ENCODE results near the gene BLOC1S6.

BLOC1S6 gene

DNA sequence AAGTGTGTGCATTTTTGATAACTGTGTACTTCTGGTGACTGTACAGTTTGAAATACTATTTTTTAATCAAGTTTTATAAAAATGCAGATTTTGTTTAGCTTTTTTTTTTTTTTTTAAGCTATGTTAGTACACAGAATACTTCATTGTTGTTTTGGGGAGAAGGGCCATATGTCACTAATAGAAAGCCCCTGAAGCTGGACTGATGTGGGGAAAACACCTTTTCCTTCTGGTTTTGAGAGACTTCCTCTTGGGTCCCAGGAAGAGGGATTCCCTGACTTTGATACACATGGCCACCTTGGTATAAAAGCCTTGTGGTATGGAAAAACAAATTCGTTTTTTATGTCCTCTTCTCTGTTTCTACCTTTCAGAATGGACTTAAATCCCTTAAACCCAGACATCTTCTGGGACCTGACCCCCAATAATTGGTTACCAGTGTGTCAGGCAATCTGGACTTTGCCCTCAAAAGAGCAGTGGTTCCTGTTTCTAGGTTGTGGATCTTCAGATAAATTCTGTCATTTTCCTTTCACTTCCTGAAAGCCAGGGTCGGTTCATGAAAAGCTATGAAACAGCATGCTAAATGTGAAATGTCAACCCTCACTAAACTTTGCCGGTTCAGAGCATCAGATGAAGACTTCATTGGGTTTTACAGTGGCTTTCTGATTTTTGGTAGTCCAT lies 31.1 kb upstream of the BLOC1S6 start:
- H3K9me3 ChIP-seq (ENCODE audit: control insufficient read depth, insufficient read depth, low read depth, low read length), result no peaks in the 10 kb centered on the region
- peaks cover 28% of the 10 kb centered on the region for H3K27me3 ChIP-seq (ENCODE audit: control insufficient read depth, insufficient read depth, low read length)
- H3K36me3 ChIP-seq (ENCODE audit: control insufficient read depth, insufficient read depth, low read length), result no peaks in the 10 kb centered on the region

DNA sequence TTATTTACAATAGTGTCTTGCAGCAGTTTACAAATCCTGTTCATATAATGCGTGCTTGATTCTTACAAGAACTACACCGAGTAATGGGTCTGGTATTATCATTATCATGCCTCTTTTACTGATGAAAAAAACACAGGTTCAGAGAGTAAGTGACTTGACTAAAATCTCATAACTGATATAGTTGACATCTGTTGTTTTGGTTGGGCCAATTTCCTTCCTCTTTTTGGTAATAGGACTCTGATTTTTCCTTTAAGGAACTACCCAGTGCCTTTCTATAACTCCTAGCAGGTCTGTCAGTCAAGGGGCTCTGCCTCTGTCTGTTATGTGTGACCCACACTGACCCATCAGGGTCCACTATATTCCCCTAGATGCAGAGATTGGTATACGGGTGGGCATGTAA lies 14.6 kb upstream of the BLOC1S6 start:
- Histone ChIP-seq H3K4me1 (ENCODE audit: control insufficient read depth, insufficient read depth, low read length) (peaks cover 4% of the 10 kb centered on the region; the same call in 1 of the 2 replicates), H3K9me3 (ENCODE audit: control insufficient read depth, insufficient read depth, low read depth, low read length) (no peaks in the 10 kb centered on the region), H3K36me3 (ENCODE audit: control insufficient read depth, insufficient read depth, low read length) (no peaks in the 10 kb centered on the region), H3K4me3 (ENCODE audit: low read depth, low read length) (no peak overlapping the region), H3K27me3 (ENCODE audit: control insufficient read depth, insufficient read depth, low read length) (peaks cover 28% of the 10 kb centered on the region), H3K9ac (ENCODE audit: low read length) (no peak overlapping the region), H3K27ac (ENCODE audit: low read depth, low read length) (no peak overlapping the region)

More for the DNA sequence above, 31.1 kb upstream of the BLOC1S6 start:
- no peak overlapping the region for H3K4me3 ChIP-seq (ENCODE audit: low read depth, low read length)
- no peak overlapping the region for H3K9ac ChIP-seq (ENCODE audit: low read length)
- H3K4me1 ChIP-seq (ENCODE audit: control insufficient read depth, insufficient read depth, low read length), result no peaks in the 10 kb centered on the region
- no peak overlapping the region for H3K27ac ChIP-seq (ENCODE audit: low read depth, low read length)

DNA sequence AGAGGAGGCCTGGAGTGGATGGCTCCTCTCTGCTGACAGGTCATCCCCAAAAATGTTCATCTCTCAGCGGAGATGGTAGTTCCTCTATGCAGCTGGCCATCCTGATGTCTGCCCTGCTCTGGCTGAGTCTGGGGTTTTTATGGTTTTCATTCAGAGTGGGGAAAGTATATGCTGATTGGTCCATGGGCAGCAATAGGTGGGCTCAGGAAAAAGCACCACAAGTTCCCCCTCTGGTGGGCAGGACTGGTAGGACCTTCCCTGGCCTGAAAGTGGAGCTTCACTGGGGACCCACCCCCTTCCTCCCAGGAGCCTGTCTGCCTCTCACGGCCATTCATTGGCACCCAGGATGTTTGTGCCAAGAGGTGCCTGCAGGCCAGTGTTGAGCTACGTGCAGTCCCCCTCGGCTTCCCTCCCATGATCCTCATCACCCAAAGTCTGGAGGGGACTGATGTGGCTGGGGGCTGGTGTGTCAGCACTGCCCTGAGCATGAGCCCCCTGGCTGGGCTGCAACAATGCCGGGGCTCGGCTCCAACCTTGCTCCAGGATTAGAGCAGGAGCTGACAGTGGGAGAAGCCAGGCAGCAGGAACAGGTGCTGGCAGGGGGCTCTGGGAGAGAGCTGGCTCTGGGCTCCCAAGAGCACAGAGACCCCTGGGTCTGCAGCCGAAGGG lies 13.1 kb upstream of the BLOC1S6 start:
- no peaks in the 10 kb centered on the region for H3K9me3 ChIP-seq (ENCODE audit: control insufficient read depth, insufficient read depth, low read depth, low read length)
- no peak overlapping the region for H3K27ac ChIP-seq (ENCODE audit: low read depth, low read length)
- peaks cover 4% of the 10 kb centered on the region; the same call in 1 of the 2 replicates for H3K4me1 ChIP-seq (ENCODE audit: control insufficient read depth, insufficient read depth, low read length)
- no peak overlapping the region for H3K9ac ChIP-seq (ENCODE audit: low read length)
- H3K36me3 ChIP-seq (ENCODE audit: control insufficient read depth, insufficient read depth, low read length), result no peaks in the 10 kb centered on the region
- H3K4me3 ChIP-seq (ENCODE audit: low read depth, low read length), result peak overlapping the region; percentile 40
- H3K27me3 ChIP-seq (ENCODE audit: control insufficient read depth, insufficient read depth, low read length), result peaks cover 19% of the 10 kb centered on the region

GRCh38 chr15:45581919-45582318 lies 5.3 kb upstream of the BLOC1S6 start:
- H3K36me3 ChIP-seq (ENCODE audit: control insufficient read depth, insufficient read depth, low read length), result no peaks in the 10 kb centered on the region
- H3K4me1 ChIP-seq (ENCODE audit: control insufficient read depth, insufficient read depth, low read length), result peaks cover 14% of the 10 kb centered on the region; the same call in 1 of the 2 replicates
- H3K4me3 ChIP-seq (ENCODE audit: low read depth, low read length), result no peak overlapping the region
- no peak overlapping the region for H3K27ac ChIP-seq (ENCODE audit: low read depth, low read length)
- 0 out of 2 replicates have a peak, but pooled peaks cover 3% of the 10 kb centered on the region for H3K27me3 ChIP-seq (ENCODE audit: control insufficient read depth, insufficient read depth, low read length)
- no peak overlapping the region for H3K9ac ChIP-seq (ENCODE audit: low read length)
- no peaks in the 10 kb centered on the region for H3K9me3 ChIP-seq (ENCODE audit: control insufficient read depth, insufficient read depth, low read depth, low read length)

DNA sequence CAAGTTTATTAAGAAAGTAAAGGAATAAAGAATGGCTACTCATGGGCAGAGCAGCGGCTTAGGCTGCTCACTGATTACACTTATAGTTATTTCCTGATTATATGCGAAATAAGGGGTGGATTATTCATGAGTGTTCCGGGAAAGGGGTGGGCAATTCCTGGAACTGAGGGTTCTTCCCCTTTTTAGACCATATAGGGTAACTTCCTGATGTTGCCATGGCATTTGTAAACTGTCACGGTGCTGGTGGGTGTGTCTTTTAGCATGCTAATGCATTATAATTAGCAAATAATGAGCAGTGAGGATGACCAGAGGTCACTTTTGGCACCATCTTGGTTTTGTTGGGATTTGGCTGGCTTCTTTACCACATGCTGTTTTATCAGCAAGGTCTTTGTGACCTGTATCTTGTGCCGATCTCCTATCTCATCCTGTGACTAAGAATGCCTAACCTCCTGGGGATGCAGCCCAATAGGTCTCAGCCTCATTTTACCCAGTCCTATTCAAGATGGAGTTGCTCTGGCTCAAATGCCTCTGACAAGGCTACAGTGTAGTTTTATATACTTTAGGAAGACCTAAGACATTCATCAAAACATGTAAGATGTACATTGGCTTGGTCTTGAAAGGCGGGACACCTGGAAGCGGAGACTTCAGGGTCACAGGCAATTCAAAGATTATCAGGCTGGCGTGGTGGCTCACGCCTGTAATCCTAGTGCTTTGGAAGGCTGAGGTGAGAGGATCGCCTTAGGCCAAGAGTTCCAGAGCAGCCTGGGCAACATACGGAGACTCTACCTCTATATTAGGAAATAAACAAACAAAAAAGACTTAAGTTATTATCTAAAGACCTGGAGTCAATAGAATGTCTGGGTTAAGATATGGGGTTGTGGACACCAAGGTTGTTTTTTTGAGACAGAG lies 3.2 kb upstream of the BLOC1S6 start:
- no peak overlapping the region for H3K27ac ChIP-seq (ENCODE audit: low read depth, low read length)
- 0 out of 2 replicates have a peak, but pooled peaks cover 3% of the 10 kb centered on the region for H3K27me3 ChIP-seq (ENCODE audit: control insufficient read depth, insufficient read depth, low read length)
- peaks cover 20% of the 10 kb centered on the region; the same call in 1 of the 2 replicates for H3K4me1 ChIP-seq (ENCODE audit: control insufficient read depth, insufficient read depth, low read length)
- H3K9ac ChIP-seq (ENCODE audit: low read length), result no peak overlapping the region
- H3K4me3 ChIP-seq (ENCODE audit: low read depth, low read length), result no peak overlapping the region
- H3K9me3 ChIP-seq (ENCODE audit: control insufficient read depth, insufficient read depth, low read depth, low read length), result no peaks in the 10 kb centered on the region
- H3K36me3 ChIP-seq (ENCODE audit: control insufficient read depth, insufficient read depth, low read length), result no peaks in the 10 kb centered on the region

DNA sequence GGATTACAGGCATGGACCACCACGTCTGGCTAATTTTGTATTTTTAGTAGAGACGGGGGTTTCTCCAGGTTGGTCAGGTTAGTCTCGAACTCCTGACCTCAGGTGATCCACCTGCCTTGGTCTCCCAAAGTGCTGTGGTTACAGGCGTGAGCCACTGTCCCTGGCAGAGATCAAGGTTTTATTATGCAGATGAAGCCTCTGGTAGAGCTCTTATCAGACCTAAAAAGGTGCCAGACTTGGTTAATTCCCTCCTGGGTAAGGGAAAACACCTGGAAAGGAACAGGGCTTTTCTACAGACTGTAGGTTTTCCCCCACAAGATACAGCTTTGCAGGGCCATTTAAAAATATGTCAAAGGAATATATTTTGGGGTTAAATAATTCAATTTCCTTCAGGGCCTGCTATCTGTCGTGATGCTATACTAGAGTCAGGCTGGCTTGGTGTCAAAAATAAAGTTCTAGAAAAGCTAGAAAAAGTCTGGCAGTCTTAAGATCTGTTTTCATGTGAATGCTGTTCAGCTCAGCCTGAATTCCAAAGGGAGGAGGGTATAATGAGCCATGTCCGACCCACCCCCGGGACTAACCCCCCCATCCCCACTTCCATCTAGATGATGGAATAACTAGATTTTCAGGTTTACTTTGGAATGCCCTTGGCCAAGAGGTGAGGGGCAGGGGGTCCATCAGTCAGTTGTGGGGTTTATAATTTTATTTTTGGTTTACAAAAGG lies 1.9 kb upstream of the BLOC1S6 start:
- H3K4me1 ChIP-seq (ENCODE audit: control insufficient read depth, insufficient read depth, low read length), result peaks cover 20% of the 10 kb centered on the region; the same call in 1 of the 2 replicates
- no peaks in the 10 kb centered on the region for H3K36me3 ChIP-seq (ENCODE audit: control insufficient read depth, insufficient read depth, low read length)
- H3K9me3 ChIP-seq (ENCODE audit: control insufficient read depth, insufficient read depth, low read depth, low read length), result no peaks in the 10 kb centered on the region
- H3K4me3 ChIP-seq (ENCODE audit: low read depth, low read length), result no peak overlapping the region
- H3K9ac ChIP-seq (ENCODE audit: low read length), result no peak overlapping the region
- no peak overlapping the region; the same call in 1 of the 2 replicates for H3K27ac ChIP-seq (ENCODE audit: low read depth, low read length)
- no peaks in the 10 kb centered on the region for H3K27me3 ChIP-seq (ENCODE audit: control insufficient read depth, insufficient read depth, low read length)

GRCh38 chr15:45586125-45586524 lies 1.1 kb upstream of the BLOC1S6 start:
- Histone ChIP-seq H3K36me3 (ENCODE audit: control insufficient read depth, insufficient read depth, low read length) (no peaks in the 10 kb centered on the region), H3K27me3 (ENCODE audit: control insufficient read depth, insufficient read depth, low read length) (no peaks in the 10 kb centered on the region), H3K4me1 (ENCODE audit: control insufficient read depth, insufficient read depth, low read length) (peaks cover 20% of the 10 kb centered on the region; the same call in 1 of the 2 replicates), H3K9me3 (ENCODE audit: control insufficient read depth, insufficient read depth, low read depth, low read length) (no peaks in the 10 kb centered on the region), H3K4me3 (ENCODE audit: low read depth, low read length) (peak overlapping the region; percentile 73), H3K9ac (ENCODE audit: low read length) (peak overlapping the region; percentile 90), H3K27ac (ENCODE audit: low read depth, low read length) (peak overlapping the region; percentile 90; the same call in 1 of the 2 replicates)

DNA sequence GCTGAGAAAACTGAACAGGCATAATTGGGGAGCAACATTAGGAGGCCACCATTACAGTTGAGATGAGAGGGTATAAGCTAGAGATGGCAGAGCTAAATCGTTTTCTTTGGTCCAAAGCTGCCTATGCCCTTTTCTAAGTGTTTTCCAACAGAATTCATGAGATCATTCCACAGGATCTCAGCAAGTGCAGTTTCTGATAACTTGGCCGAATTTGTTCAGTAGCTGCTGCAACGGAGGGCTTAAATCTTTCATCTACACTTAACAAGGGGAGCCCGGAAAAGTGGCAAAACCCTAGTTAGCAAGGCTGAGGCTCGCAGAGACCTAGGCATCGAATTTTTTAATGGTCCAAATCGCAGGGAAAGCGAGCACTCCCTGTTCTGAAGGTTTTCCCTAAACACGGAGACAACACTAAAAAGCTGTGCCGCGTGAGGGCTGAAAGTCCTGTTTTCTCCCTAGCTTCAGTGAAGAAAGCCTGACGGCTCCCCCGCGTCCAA lies 531 bp upstream of the BLOC1S6 start:
- no peaks in the 10 kb centered on the region for H3K36me3 ChIP-seq (ENCODE audit: control insufficient read depth, insufficient read depth, low read length)
- peak overlapping the region; percentile 73 for H3K4me3 ChIP-seq (ENCODE audit: low read depth, low read length)
- H3K9me3 ChIP-seq (ENCODE audit: control insufficient read depth, insufficient read depth, low read depth, low read length), result no peaks in the 10 kb centered on the region
- H3K9ac ChIP-seq (ENCODE audit: low read length), result peak overlapping the region; percentile 90
- H3K4me1 ChIP-seq (ENCODE audit: control insufficient read depth, insufficient read depth, low read length), result peaks cover 20% of the 10 kb centered on the region; the same call in 1 of the 2 replicates
- peak overlapping the region; percentile 90 for H3K27ac ChIP-seq (ENCODE audit: low read depth, low read length)
- H3K27me3 ChIP-seq (ENCODE audit: control insufficient read depth, insufficient read depth, low read length), result no peaks in the 10 kb centered on the region

DNA sequence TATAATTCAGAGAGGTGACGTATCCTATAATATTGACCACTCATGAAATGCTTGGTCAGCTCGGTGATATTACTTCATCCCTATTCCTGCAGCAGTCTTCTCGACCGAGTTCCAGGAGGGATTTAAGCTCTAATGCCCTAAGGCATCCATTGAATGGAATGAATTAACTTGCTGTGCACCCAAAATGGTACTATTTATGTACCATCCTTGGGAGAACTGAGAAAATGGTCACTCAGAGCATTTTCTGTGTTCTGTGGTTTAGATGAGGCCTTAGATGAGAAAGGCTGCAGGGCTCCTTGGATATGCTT lies 638 bp downstream of the BLOC1S6 start:
- Histone ChIP-seq H3K27ac (ENCODE audit: low read depth, low read length) (peak overlapping the region; percentile 90; the same call in 1 of the 2 replicates), H3K4me3 (ENCODE audit: low read depth, low read length) (peak overlapping the region; percentile 73), H3K9me3 (ENCODE audit: control insufficient read depth, insufficient read depth, low read depth, low read length) (no peaks in the 10 kb centered on the region), H3K9ac (ENCODE audit: low read length) (peak overlapping the region; percentile 90), H3K4me1 (ENCODE audit: control insufficient read depth, insufficient read depth, low read length) (peaks cover 20% of the 10 kb centered on the region; the same call in 1 of the 2 replicates), H3K27me3 (ENCODE audit: control insufficient read depth, insufficient read depth, low read length) (no peaks in the 10 kb centered on the region), H3K36me3 (ENCODE audit: control insufficient read depth, insufficient read depth, low read length) (peaks cover 9% of the 10 kb centered on the region)

DNA sequence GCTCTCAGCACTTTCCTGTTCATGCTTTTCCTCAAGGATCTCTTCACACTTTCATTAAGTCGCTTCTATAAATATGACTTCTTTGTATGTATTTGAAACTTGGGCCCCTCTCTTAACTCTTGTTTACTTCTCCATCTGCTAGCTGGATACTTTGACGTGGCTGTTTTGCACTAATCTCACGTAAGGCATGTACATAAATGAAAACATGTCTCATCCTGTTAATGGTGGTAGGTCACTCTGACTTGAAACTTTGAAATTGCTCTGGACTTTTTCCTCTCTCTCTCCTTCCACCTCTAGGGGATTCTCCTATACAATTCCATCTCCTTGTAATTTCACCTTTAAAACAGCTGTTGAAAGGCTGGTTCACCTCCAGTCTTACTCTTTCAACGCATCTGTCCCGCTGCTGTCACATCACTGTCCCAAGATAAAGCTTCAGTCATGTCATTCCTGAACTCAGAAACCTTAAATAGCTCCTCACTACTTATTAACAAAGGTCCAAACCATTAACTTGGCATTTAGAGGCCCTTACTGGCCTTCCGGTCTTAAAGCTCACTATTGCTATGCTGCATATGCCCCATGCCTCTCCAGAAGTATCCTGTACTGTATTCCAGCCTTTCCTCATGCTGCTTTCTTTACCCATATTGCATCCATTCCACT lies 1.2 kb downstream of the BLOC1S6 start:
- no peak overlapping the region for H3K27ac ChIP-seq (ENCODE audit: low read depth, low read length)
- H3K4me3 ChIP-seq (ENCODE audit: low read depth, low read length), result peak overlapping the region; percentile 73

More for the DNA sequence above, 1.2 kb downstream of the BLOC1S6 start:
- no peaks in the 10 kb centered on the region for H3K27me3 ChIP-seq (ENCODE audit: control insufficient read depth, insufficient read depth, low read length)
- H3K9ac ChIP-seq (ENCODE audit: low read length), result peak overlapping the region; percentile 90
- H3K9me3 ChIP-seq (ENCODE audit: control insufficient read depth, insufficient read depth, low read depth, low read length), result no peaks in the 10 kb centered on the region
- peaks cover 12% of the 10 kb centered on the region for H3K36me3 ChIP-seq (ENCODE audit: control insufficient read depth, insufficient read depth, low read length)
- H3K4me1 ChIP-seq (ENCODE audit: control insufficient read depth, insufficient read depth, low read length), result peaks cover 20% of the 10 kb centered on the region; the same call in 1 of the 2 replicates
